GM12878 (cell line): Measurements from ENCODE around the gene RGS14. TPM values are rescaled to one million over a fixed set of nuclear protein-coding genes. Genes with fewer than 3 reads are reported as not detected.

Source experiments
- BMI1 ChIP-seq: fragments of 450-650 bp; IDR thresholded peaks from 2 replicates; pipeline ENCODE4 v1.6.1; 2016; ENCODE audit warnings: mild to moderate bottlenecking, moderate library complexity, borderline replicate concordance
- CBFB ChIP-seq: IDR thresholded peaks from 2 replicates; pipeline ENCODE4 v1.6.1; 2016; ENCODE audit warnings: antibody characterized with exemption, low read depth
- E2F8 ChIP-seq: fragments of 450-650 bp; IDR thresholded peaks from 2 replicates; pipeline ENCODE4 v1.6.1; 2018; ENCODE audit warnings: mild to moderate bottlenecking, low read depth, moderate library complexity; ENCODE audit not compliant: partially characterized antibody
- ELK1 ChIP-seq: IDR thresholded peaks from 2 replicates; pipeline ENCODE4 v1.6.1; 2012; ENCODE audit warnings: low read depth, low read length, improper control_type of control experiment
- EP300 ChIP-seq, 2 experiments: fragments of 150-350 bp in 1 of 2; IDR thresholded peaks; 2 replicates each; pipeline ENCODE4 v1.6.1; 2011 to 2012; ENCODE audit warnings: low read depth in 2 of 2, low read length in 2 of 2, borderline replicate concordance in 1 of 2, improper control_type of control experiment in 1 of 2, inconsistent platforms in 1 of 2; ENCODE audit not compliant: control insufficient read depth in 1 of 2
- IKZF2 ChIP-seq, 2 experiments: fragments of 450-650 bp; IDR thresholded peaks; 2 replicates each; pipeline ENCODE4 v1.6.1; 2017; ENCODE audit warnings: mild to moderate bottlenecking in 2 of 2, moderate library complexity in 2 of 2
- KLF5 ChIP-seq: fragments of 450-650 bp; IDR thresholded peaks from 2 replicates; pipeline ENCODE4 v1.6.1; 2014; ENCODE audit warnings: mild to moderate bottlenecking; ENCODE audit not compliant: partially characterized antibody
- NFXL1 ChIP-seq: fragments of 450-650 bp; IDR thresholded peaks from 2 replicates; pipeline ENCODE4 v1.6.1; 2017; ENCODE audit warnings: antibody characterized with exemption, mild to moderate bottlenecking, borderline replicate concordance
- RAD21 ChIP-seq: IDR thresholded peaks from 2 replicates; pipeline ENCODE4 v1.6.1; 2011; ENCODE audit warnings: mild to moderate bottlenecking, low read depth, low read length, moderate library complexity; ENCODE audit not compliant: insufficient read depth
- RBBP5 ChIP-seq: fragments of 200-600 bp; sonication (generic); conservative IDR thresholded peaks from 2 replicates; pipeline ENCODE4 v1.6.1; 2016
- RCOR1 ChIP-seq: conservative IDR thresholded peaks from 2 replicates; pipeline ENCODE4 v1.6.1; 2012; ENCODE audit warnings: low read depth, low read length, improper control_type of control experiment
- RFX5 ChIP-seq: IDR thresholded peaks from 2 replicates; pipeline ENCODE4 v1.6.1; 2011; ENCODE audit warnings: low read depth, low read length, improper control_type of control experiment
- SKIL ChIP-seq: fragments of 450-650 bp; IDR thresholded peaks from 2 replicates; pipeline ENCODE4 v1.6.1; 2017; ENCODE audit warnings: mild to moderate bottlenecking, low read depth, inconsistent platforms; ENCODE audit not compliant: poor library complexity, severe bottlenecking
- SREBF1 ChIP-seq: IDR thresholded peaks from 2 replicates; pipeline ENCODE4 v1.6.1; 2012; ENCODE audit warnings: mild to moderate bottlenecking, low read length
- STAT3 ChIP-seq: IDR thresholded peaks from 2 replicates; pipeline ENCODE4 v1.6.1; 2011; ENCODE audit warnings: low read depth, low read length, improper control_type of control experiment
- TARDBP ChIP-seq: IDR thresholded peaks from 2 replicates; pipeline ENCODE4 v1.6.1; 2016; ENCODE audit warnings: borderline replicate concordance
- USF2 ChIP-seq: IDR thresholded peaks from 2 replicates; pipeline ENCODE4 v1.6.1; 2011; ENCODE audit warnings: low read depth, low read length, improper control_type of control experiment, borderline replicate concordance
- WRNIP1 ChIP-seq: IDR thresholded peaks from 2 replicates; pipeline ENCODE4 v1.6.1; 2011; ENCODE audit warnings: low read depth, low read length, improper control_type of control experiment, borderline replicate concordance
- ZSCAN29 ChIP-seq: fragments of 450-650 bp; IDR thresholded peaks from 2 replicates; pipeline ENCODE4 v1.6.1; 2017; ENCODE audit warnings: mild to moderate bottlenecking, moderate library complexity
- polyA plus RNA-seq, 11 experiments: library from polyadenylated mRNA; depleted of rRNA in 4 of 11; unstranded in 6 of 11; stranded (reverse) in 5 of 11; fragments of >200 nt; fragmentation: Nextera tagmentation in 4 of 11; fragmentation: Illumina TruSeq in 1 of 11; extraction: Ambion mirVana in 4 of 11; extraction: Trizol in 1 of 11; gene quantifications; 1 replicate in 1 of 11; 2 replicates in 10 of 11; pipeline versions ENCODE4 v1.2.1 to v1.2.3, GENCODE V29; 2011 to 2016; ENCODE audit warnings: inconsistent platforms in 2 of 11, missing spikeins in 2 of 11, low read depth in 1 of 11
- total RNA-seq, 4 experiments: library from RNA; depleted of rRNA in 3 of 4; stranded (reverse); fragments of >200 nt in 3 of 4; fragmentation: Illumina TruSeq in 1 of 4; extraction: Trizol in 1 of 4; gene quantifications; 2 replicates each; pipeline versions ENCODE4 v1.2.1 to v1.2.3, GENCODE V29; 2013 to 2021
- TF ChIP-seq, protein P1 (sequence below): IDR thresholded peaks from 2 replicates; pipeline ENCODE4 v1.6.1; 2012; ENCODE audit warnings: low read depth, low read length, improper control_type of control experiment
- TF ChIP-seq, protein P2 (sequence below): fragments of 150-350 bp; IDR thresholded peaks from 2 replicates; pipeline ENCODE4 v1.6.1; 2014; ENCODE audit warnings: mild to moderate bottlenecking, low read depth, low read length

The RGS14 gene
- total and polyA plus RNA-seq, 10 of the 15 experiments (the other 5 are each of a cell fraction or from before 2014, with no cell fraction given): 0.19 to 88.7 (median 54.8) TPM

DNA sequence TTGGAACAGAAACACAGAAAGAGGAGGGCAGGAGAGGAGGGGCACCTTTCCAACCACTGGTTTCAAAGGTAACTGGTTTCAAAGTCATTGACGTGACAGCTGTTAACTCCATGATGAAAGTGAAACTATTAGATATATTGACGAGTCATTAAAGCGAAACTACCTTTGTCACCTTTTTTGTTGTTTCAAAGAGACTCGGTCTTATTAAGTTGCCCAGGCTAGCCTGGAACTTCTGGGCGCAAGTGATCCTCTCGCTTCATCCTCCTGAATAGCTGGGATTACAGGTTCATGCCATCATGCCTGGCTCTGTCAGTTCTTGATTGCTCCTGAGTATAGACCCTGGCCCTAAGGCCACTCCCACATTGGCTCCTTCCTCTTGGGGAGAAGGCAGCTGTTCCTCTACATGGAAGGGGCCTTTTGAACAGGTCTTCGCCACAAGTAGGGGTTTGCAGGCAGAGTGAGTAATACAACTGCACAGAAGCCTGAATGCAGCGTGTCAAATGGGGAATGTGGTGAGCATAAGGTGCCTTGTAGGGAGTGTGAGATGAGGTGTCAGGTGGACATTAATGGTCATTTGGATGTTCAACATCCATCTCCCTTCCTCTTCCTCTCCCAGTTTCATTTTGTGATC, 55.0 kb downstream of the RGS14 start (continued):
- TF ChIP-seq E2F8 (no peak), STAT3 (no peak), SREBF1 (no peak), RBBP5 (peak; percentile 83; the same call in 1 of the 2 replicates), RFX5 (no peak), KLF5 (no peak), RAD21 (no peak), BMI1 (no peak), TARDBP (no peak), WRNIP1 (no peak), CBFB (no peak; the same call in 1 of the 2 replicates), NFXL1 (no peak), SKIL (peak; percentile 19), EP300 (IDR thresholded peaks at IDR 0.05; ENCODE audit: borderline replicate concordance in 1 of 2, control insufficient read depth in 1 of 2, low read depth in 2 of 2, low read length in 2 of 2) (peak in 1 of 2 experiments; percentile 74; a peak in 3 of 4 replicates), ZSCAN29 (no peak), ELK1 (no peak), USF2 (no peak), RCOR1 (no peak), IKZF2 (IDR thresholded peaks at IDR 0.05) (peak; percentile 68 to 76)
- TF ChIP-seq, protein P1, sequence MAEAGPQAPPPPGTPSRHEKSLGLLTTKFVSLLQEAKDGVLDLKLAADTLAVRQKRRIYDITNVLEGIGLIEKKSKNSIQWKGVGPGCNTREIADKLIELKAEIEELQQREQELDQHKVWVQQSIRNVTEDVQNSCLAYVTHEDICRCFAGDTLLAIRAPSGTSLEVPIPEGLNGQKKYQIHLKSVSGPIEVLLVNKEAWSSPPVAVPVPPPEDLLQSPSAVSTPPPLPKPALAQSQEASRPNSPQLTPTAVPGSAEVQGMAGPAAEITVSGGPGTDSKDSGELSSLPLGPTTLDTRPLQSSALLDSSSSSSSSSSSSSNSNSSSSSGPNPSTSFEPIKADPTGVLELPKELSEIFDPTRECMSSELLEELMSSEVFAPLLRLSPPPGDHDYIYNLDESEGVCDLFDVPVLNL: no peak
- TF ChIP-seq, protein P2, sequence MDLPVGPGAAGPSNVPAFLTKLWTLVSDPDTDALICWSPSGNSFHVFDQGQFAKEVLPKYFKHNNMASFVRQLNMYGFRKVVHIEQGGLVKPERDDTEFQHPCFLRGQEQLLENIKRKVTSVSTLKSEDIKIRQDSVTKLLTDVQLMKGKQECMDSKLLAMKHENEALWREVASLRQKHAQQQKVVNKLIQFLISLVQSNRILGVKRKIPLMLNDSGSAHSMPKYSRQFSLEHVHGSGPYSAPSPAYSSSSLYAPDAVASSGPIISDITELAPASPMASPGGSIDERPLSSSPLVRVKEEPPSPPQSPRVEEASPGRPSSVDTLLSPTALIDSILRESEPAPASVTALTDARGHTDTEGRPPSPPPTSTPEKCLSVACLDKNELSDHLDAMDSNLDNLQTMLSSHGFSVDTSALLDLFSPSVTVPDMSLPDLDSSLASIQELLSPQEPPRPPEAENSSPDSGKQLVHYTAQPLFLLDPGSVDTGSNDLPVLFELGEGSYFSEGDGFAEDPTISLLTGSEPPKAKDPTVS: no peak
